ENCODE measurements around the gene CLDN14.

- TF ChIP-seq CTCF (IDR thresholded peaks at IDR 0.05) = no peak
- no peak for TF ChIP-seq POLR2AphosphoS5 (IDR thresholded peaks at IDR 0.05; ENCODE audit: insufficient read depth in 1 of 2, low read depth in 1 of 2)
Measured at GRCh38 chr21:36463991-36464390, 15.9 kb downstream of the CLDN14 start.
